ENCODE measurements around the gene GLE1. TPM values are rescaled to one million over a fixed set of nuclear protein-coding genes. Genes with fewer than 3 reads are reported as not detected.

Gene GLE1
- total RNA-seq, 1 experiment from 2014 or later = 36.6 TPM

DNA sequence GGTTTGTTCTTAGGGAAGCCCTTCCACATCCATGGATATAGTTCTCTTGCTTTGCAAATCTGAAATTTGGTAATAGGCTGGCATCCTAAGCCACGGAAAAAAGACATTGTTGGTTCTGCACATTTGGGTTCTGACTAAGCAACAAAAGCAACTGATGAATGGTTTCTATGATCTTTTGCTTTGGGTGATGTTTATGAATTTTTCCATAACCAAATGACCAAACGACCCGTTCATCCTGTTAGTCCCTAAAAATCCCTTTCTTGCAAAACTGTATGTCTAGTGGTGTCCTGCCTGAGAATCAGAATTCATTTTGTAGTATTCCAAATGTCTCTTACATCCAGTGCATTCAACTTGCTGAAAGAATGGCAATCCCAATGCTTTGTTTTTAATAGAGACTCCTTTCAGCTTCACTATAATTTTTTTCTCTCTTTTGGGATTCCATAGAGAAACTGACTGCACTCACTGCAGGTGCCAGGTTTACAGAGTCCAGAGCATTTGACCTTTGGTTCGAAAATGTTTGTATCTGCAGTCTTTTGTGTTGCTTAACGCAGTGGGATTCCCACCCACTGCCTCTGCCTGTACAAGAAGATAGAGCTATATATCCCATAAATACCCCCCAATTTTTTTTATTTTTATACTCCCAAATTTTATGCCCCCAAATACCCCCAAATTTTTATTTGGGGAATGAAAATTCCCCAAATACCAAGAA lies 52.6 kb downstream of the GLE1 start:
- no TSS peak for BruUV-seq (replicated peaks)
- ChIA-PET RAD21 (ENCODE audit: low non-redundant PET in 1 of 2, low total read pairs in 2 of 2, uncharacterized antibody in 2 of 2, unreplicated experiment in 2 of 2) (no interaction called here), POLR2A (no interaction called here), CTCF (no interaction called here)
- Histone ChIP-seq H3K9me2 (ENCODE audit: insufficient read depth) (no peaks in the 10 kb centered on the region), H2AFZ (ENCODE audit: low read depth, low read length, poor library complexity, severe bottlenecking) (no peak overlapping the region), H3K27ac (ENCODE audit: low read depth, low read length) (no peak overlapping the region), H3K36me3 (ENCODE audit: control insufficient read depth in 1 of 2, insufficient read depth in 2 of 2, low read length in 2 of 2) (no peaks in the 10 kb centered on the region; a peak in 1 of 4 replicates), H4K20me1 (ENCODE audit: insufficient read depth) (peaks cover 10% of the 10 kb centered on the region; the same call in 1 of the 2 replicates), H3K4me3 (replicated peaks in 1 of 2; ENCODE audit: low read depth in 1 of 2, low read length in 2 of 2) (no peak overlapping the region), H3K9me3 (ENCODE audit: control insufficient read depth in 1 of 2, insufficient read depth in 1 of 2, low read depth in 1 of 2, low read length in 2 of 2) (no peaks in the 10 kb centered on the region), H3K27me3 (ENCODE audit: insufficient read depth, low read length) (no peaks in the 10 kb centered on the region), H3K4me2 (ENCODE audit: low read length) (peak overlapping the region; percentile 88), H3K4me1 (ENCODE audit: control insufficient read depth in 1 of 2, insufficient read depth in 2 of 2, low read length in 2 of 2) (peaks cover 49 to 60% of the 10 kb centered on the region in 2 experiments), H3K79me2 (ENCODE audit: insufficient read depth, low read length) (peaks cover 89% of the 10 kb centered on the region), H3K9ac (ENCODE audit: low read length) (no peak overlapping the region)
- no peak for DNase-seq (ENCODE audit: low read depth, low spot score)
- ATAC-seq = no peak
- intact Hi-C loops (cut with micrococcal nuclease) = loop anchor here (10.0 kb wide), 1 partner anchor 262 kb away; no protein-coding TSS in a partner anchor
- TF ChIP-seq ELF1 (IDR thresholded peaks at IDR 0.05; ENCODE audit: borderline replicate concordance, low read depth) = no peak
- no peak for TF ChIP-seq EZH2 (IDR thresholded peaks at IDR 0.05)
- no peak for TF ChIP-seq POLR2AphosphoS5 (IDR thresholded peaks at IDR 0.05; ENCODE audit: low read depth, low read length)
- no peak for TF ChIP-seq JUND (IDR thresholded peaks at IDR 0.05)
- no peak for TF ChIP-seq CBX3 (IDR thresholded peaks at IDR 0.05; ENCODE audit: low read depth)
- TF ChIP-seq, protein P1, sequence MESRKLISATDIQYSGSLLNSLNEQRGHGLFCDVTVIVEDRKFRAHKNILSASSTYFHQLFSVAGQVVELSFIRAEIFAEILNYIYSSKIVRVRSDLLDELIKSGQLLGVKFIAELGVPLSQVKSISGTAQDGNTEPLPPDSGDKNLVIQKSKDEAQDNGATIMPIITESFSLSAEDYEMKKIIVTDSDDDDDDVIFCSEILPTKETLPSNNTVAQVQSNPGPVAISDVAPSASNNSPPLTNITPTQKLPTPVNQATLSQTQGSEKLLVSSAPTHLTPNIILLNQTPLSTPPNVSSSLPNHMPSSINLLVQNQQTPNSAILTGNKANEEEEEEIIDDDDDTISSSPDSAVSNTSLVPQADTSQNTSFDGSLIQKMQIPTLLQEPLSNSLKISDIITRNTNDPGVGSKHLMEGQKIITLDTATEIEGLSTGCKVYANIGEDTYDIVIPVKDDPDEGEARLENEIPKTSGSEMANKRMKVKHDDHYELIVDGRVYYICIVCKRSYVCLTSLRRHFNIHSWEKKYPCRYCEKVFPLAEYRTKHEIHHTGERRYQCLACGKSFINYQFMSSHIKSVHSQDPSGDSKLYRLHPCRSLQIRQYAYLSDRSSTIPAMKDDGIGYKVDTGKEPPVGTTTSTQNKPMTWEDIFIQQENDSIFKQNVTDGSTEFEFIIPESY (IDR thresholded peaks at IDR 0.05; ENCODE audit: extremely low read depth, insufficient replicate concordance, low read length) = no peak
- TF ChIP-seq SIN3A (IDR thresholded peaks at IDR 0.05; ENCODE audit: low read depth) = no peak
- no peak for TF ChIP-seq FOSL1 (IDR thresholded peaks at IDR 0.05; ENCODE audit: low read depth)
- TF ChIP-seq, protein P2, sequence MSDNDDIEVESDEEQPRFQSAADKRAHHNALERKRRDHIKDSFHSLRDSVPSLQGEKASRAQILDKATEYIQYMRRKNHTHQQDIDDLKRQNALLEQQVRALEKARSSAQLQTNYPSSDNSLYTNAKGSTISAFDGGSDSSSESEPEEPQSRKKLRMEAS (IDR thresholded peaks at IDR 0.05) = no peak
- no peak for TF ChIP-seq TCF7L2 (IDR thresholded peaks at IDR 0.05; ENCODE audit: borderline replicate concordance, extremely low read depth, insufficient read depth, insufficient read length)
- TF ChIP-seq, protein P3, sequence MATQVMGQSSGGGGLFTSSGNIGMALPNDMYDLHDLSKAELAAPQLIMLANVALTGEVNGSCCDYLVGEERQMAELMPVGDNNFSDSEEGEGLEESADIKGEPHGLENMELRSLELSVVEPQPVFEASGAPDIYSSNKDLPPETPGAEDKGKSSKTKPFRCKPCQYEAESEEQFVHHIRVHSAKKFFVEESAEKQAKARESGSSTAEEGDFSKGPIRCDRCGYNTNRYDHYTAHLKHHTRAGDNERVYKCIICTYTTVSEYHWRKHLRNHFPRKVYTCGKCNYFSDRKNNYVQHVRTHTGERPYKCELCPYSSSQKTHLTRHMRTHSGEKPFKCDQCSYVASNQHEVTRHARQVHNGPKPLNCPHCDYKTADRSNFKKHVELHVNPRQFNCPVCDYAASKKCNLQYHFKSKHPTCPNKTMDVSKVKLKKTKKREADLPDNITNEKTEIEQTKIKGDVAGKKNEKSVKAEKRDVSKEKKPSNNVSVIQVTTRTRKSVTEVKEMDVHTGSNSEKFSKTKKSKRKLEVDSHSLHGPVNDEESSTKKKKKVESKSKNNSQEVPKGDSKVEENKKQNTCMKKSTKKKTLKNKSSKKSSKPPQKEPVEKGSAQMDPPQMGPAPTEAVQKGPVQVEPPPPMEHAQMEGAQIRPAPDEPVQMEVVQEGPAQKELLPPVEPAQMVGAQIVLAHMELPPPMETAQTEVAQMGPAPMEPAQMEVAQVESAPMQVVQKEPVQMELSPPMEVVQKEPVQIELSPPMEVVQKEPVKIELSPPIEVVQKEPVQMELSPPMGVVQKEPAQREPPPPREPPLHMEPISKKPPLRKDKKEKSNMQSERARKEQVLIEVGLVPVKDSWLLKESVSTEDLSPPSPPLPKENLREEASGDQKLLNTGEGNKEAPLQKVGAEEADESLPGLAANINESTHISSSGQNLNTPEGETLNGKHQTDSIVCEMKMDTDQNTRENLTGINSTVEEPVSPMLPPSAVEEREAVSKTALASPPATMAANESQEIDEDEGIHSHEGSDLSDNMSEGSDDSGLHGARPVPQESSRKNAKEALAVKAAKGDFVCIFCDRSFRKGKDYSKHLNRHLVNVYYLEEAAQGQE (IDR thresholded peaks at IDR 0.05; ENCODE audit: low read depth) = no peak
- TF ChIP-seq RAD21 (IDR thresholded peaks at IDR 0.05; ENCODE audit: low read depth) = no peak
- TF ChIP-seq CEBPB (IDR thresholded peaks at IDR 0.05; ENCODE audit: low read depth) = no peak
- TF ChIP-seq SP1 (IDR thresholded peaks at IDR 0.05; ENCODE audit: low read depth) = no peak
- TF ChIP-seq, protein P4, sequence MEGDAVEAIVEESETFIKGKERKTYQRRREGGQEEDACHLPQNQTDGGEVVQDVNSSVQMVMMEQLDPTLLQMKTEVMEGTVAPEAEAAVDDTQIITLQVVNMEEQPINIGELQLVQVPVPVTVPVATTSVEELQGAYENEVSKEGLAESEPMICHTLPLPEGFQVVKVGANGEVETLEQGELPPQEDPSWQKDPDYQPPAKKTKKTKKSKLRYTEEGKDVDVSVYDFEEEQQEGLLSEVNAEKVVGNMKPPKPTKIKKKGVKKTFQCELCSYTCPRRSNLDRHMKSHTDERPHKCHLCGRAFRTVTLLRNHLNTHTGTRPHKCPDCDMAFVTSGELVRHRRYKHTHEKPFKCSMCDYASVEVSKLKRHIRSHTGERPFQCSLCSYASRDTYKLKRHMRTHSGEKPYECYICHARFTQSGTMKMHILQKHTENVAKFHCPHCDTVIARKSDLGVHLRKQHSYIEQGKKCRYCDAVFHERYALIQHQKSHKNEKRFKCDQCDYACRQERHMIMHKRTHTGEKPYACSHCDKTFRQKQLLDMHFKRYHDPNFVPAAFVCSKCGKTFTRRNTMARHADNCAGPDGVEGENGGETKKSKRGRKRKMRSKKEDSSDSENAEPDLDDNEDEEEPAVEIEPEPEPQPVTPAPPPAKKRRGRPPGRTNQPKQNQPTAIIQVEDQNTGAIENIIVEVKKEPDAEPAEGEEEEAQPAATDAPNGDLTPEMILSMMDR (IDR thresholded peaks at IDR 0.05 in 2 of 3, conservative IDR thresholded peaks at IDR 0.05 in 1 of 3; ENCODE audit: borderline replicate concordance in 1 of 3, insufficient read depth in 1 of 3, low read depth in 2 of 3, low read length in 2 of 3) = no peak
- TF ChIP-seq ZNF274 (IDR thresholded peaks at IDR 0.05; ENCODE audit: low read depth, low read length) = no peak
- TF ChIP-seq POLR2A (IDR thresholded peaks at IDR 0.05; ENCODE audit: borderline replicate concordance, extremely low read depth, insufficient read depth, insufficient read length) = no peak
- TF ChIP-seq EGR1 (IDR thresholded peaks at IDR 0.05; ENCODE audit: low read depth) = no peak
- TF ChIP-seq EZH2phosphoT487 (IDR thresholded peaks at IDR 0.05; ENCODE audit: borderline replicate concordance) = no peak
- TF ChIP-seq ZFX (IDR thresholded peaks at IDR 0.05) = no peak
